T-helper 1 cell treated with Interleukin-12 subunit alpha and Interleukin-12 subunit beta and Interleukin-4 antibody, amounts not matched to agents 30 ng/mL and 1 ng/mL, for 36 hours (primary cell): ENCODE results near the gene ZNF746. TPM values are rescaled to one million over a fixed set of nuclear protein-coding genes. Genes with fewer than 3 reads are reported as not detected.
"Not testable (repeated sequence)": the region's sequence is repeated elsewhere in the genome, so short reads cannot be mapped to it uniquely, and the experiment has no call there.

Source experiments
- intact Hi-C: fragments of 100-400 bp; cut with micrococcal nuclease; formaldehyde crosslinking; loops from one replicate; pipeline ENCODE4 v1.15.1; 2024
- total RNA-seq: library from RNA; stranded (reverse); gene quantifications from 2 replicates; pipeline ENCODE4 v1.2.3, GENCODE V29; 2022

The ZNF746 gene
- total RNA-seq, result 26.5 and 28.5 TPM in 2 replicates

- intact Hi-C loops, result loop anchor here (1.0 to 5.0 kb wide), 16 partner anchors 37 to 510 kb away; partner anchors contain the start of genes PDIA4, ZNF212, ZNF425 and ZNF467
Measured at GRCh38 chr7:149497467-149498261, at the start of gene ZNF746. Gene ZNF746 (minus strand): TSS chr7:149497809. CDS start chr7:149497536, 273 bp downstream.

GRCh38 chr7:149547126-149547525 lies 49.5 kb upstream of the ZNF746 start:
- intact Hi-C loops, result no loop called here

- intact Hi-C loops, result no loop called here
Measured at GRCh38 chr7:149546331-149546730, 48.7 kb upstream of the ZNF746 start.

- intact Hi-C loops, result no loop called here
Measured at GRCh38 chr7:149544028-149544427, 46.4 kb upstream of the ZNF746 start.

- intact Hi-C loops, result no loop called here
Measured at GRCh38 chr7:149532654-149533053, 35.0 kb upstream of the ZNF746 start.

- intact Hi-C loops, result no loop called here
Measured at GRCh38 chr7:149529136-149529718, 31.6 kb upstream of the ZNF746 start.

GRCh38 chr7:149527414-149527813 lies 29.8 kb upstream of the ZNF746 start:
- intact Hi-C loops, result no loop called here

GRCh38 chr7:149525280-149525679 lies 27.7 kb upstream of the ZNF746 start:
- intact Hi-C loops, result no loop called here

- intact Hi-C loops, result no loop called here
Measured at GRCh38 chr7:149524394-149524793, 26.8 kb upstream of the ZNF746 start.

- intact Hi-C loops, result no loop called here
Measured at GRCh38 chr7:149510248-149510647, 12.6 kb upstream of the ZNF746 start.

- intact Hi-C loops, result no loop called here
Measured at GRCh38 chr7:149509774-149510173, 12.2 kb upstream of the ZNF746 start.

- intact Hi-C loops, result no loop called here
Measured at GRCh38 chr7:149505551-149505950, 7.9 kb upstream of the ZNF746 start.

- intact Hi-C loops, result no loop called here
Measured at GRCh38 chr7:149501651-149502050, 4.0 kb upstream of the ZNF746 start.

- intact Hi-C loops, result no loop called here
Measured at GRCh38 chr7:149500910-149501309, 3.3 kb upstream of the ZNF746 start.

- intact Hi-C loops, result no loop called here
Measured at GRCh38 chr7:149500201-149500600, 2.6 kb upstream of the ZNF746 start.

- intact Hi-C loops, result loop anchor here (1.0 to 5.0 kb wide), 7 partner anchors 83 to 512 kb away; partner anchors contain the start of genes ZNF425 and ZNF467
Measured at GRCh38 chr7:149498811-149499210, 1.2 kb upstream of the ZNF746 start.

GRCh38 chr7:149496642-149497391 lies 792 bp downstream of the ZNF746 start:
- intact Hi-C loops, result loop anchor here (1.0 to 5.0 kb wide), 16 partner anchors 37 to 510 kb away; partner anchors contain the start of genes PDIA4, ZNF212, ZNF282 and ZNF425

GRCh38 chr7:149495785-149496641 lies 1.6 kb downstream of the ZNF746 start:
- intact Hi-C loops, result loop anchor here (1.0 to 5.0 kb wide), 8 partner anchors 86 to 509 kb away; partner anchors contain the start of genes PDIA4, ZNF282, ZNF425 and ZNF467

- intact Hi-C loops, result loop anchor here (5.0 kb wide), 6 partner anchors 87 to 508 kb away; partner anchors contain the start of genes ZNF425 and ZNF467
Measured at GRCh38 chr7:149494738-149495368, 2.8 kb downstream of the ZNF746 start.

GRCh38 chr7:149493975-149494374 lies 3.6 kb downstream of the ZNF746 start:
- intact Hi-C loops, result not testable (repeated sequence)
